Stimulated activated CD8-positive, alpha-beta memory T cell treated with anti-CD3 and anti-CD28 coated beads, Interleukin-4, amount 100 ng/mL, for 4 hours (primary cell): ENCODE data around the gene LDLRAD2.

Experiments
- DNase-seq, 2 donors: peaks; one replicate each; pipeline ENCODE4 v3.0.0-alpha.2; 2020; ENCODE audit warnings: low read depth in 2 of 2, low spot score in 1 of 2

The LDLRAD2 gene

DNA sequence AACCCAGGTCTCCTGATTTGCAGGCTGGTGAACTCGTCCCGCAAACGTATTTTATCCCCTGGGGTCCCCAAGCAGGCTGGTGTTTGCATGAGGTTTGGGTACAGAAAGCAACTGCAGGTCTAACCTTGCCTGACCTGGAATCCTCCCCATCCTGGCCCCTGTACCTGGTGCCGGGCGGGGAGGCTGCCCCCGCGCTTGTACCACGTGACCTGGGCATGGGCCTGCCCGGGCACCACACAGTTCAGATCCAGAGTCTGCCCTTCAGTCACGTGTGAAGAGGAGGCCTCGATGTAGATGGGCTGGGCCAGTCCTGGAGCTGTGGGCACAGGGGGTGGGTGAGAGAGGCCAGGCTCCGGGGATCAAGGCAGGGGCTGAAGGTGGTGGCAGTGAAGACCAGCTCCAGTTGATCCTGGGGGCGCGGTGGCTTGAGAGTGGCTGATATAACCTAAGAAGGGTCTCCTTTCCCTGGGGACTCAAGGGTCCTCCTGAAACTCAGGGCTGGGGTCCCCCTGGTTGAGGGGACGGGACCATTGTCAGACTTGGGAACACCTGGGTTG lies 30.6 kb downstream of the LDLRAD2 start:
- no peak for DNase-seq

DNA sequence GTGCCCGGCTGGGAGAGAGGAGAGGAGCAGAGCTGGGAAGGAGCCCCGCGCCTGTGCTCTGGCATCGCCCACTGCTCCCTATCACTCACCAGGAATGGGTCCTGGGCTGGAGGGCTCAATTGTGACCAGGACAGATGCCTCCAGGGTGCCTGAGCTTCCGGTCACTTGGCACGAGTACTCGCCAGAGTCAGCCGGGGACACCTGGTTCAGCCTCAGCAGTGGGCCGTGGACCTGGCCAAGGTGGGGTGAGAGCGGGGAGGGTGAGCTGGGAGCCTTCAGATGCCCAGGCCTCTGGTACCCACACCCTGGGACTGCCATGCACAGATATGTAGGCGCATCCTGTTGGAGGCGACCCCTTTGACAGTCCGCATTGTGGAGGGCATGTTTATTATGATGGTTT lies 31.1 kb downstream of the LDLRAD2 start:
- no peak for DNase-seq

DNA sequence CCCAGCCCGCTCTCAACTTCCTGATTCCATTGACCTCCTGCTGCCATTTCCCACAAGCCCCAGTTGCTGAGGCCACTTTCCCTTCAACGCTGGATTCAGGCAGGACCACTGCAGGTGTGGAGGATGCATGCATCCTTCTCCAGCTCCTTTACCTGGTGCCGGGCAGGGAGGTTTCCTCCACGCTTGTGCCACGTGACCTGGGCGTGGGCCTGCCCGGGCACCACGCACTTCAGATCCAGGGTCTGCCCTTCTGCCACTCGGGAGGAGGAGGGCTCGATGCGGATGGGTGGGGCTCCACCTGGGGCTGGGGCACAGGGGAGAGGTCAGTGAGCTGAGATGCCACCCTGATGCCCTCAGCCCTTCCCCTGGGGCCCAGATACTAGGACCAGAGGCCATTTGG lies 31.9 kb downstream of the LDLRAD2 start:
- DNase-seq = no peak

DNA sequence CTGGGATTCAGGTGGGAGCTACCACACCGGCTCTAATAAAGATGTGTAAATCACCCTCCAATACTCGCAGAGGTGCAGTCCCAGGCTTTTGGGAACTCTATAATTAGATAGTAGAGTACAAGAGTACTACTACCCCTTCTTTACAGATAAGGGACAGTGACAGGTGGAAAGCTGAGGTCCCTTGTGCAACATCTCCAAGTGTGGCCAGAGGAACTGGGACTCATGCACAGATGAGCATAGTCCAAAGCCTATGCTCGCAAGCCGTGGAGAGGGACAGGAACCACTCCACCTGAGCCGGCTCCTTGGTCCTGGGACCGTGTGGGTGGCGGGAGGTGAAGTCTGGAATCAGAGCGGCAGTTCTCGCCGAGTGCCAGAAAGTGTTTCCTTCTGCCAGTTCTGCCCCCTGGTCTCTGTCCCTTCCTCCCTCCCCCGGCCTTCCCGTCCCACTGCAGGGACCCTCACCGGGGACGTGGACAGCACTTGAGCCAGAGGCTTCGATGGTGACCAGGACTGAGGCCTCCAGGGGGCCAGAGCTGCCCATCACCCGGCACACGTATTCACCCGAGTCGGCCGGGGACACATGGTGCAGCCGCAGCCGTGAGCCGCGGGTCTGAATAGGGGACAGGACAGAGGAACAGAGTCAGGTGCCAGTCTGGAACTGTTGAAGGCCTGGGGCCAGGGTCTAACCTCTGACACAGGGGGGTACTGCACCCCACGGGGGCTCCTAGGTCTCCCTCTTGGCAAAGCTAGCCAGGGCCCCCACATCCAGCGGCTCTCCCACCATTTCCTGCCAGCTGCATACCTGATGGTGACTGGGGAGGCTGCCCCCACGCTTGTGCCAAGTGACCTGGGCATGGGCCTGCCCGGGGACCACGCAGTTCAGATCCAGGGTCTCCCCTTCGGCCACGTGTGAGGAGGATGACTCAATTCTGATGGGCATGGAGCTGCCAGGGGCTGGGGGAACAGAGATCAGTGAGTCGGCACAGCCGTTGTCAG lies 33.9 kb downstream of the LDLRAD2 start:
- DNase-seq = no peak

DNA sequence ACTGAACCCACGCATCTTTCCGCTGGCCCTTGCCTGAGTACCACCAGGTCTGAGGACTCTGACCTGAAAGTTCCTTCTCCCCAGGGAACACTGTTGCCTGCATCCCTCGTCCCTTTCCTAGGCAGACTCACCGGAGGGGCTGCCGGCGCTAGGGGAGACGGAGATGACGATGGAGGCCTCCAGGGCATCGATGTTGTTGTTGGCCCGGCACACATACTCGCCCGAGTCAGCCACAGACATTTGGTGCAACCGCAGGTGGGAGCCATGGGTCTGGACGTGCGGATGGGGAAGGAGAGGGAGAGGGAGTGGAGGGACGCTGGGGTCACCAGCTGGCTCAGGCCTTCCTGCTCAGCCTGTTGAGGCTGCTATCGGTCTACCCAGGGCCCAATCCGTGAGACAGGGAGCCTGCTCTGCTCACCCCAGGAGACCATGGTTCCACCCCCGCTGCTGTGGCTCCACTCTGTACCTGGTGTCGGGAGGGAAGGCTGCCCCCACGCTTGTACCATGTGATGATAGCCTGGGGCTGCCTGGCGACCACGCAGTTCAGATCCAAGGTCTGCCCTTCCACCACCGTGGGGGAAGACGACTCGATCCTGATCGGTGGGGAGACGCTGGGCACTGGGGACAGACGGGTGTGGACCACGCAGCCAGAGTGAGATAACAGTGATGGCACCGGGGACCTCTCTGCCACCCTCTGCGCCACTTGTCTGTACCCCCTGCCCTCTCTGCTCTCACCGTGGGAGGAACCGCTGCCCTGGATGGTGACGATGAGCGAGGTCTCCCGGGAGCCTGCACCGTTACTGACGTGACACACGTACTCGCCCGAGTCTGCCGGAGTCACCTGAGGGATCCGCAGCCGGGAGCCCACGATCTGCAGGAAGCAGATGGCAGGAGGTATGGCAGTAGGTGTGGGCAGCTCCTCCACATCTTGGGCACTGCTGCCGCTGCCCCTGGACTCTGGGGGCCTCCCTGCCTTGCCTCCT lies 35.4 kb downstream of the LDLRAD2 start:
- no peak for DNase-seq

DNA sequence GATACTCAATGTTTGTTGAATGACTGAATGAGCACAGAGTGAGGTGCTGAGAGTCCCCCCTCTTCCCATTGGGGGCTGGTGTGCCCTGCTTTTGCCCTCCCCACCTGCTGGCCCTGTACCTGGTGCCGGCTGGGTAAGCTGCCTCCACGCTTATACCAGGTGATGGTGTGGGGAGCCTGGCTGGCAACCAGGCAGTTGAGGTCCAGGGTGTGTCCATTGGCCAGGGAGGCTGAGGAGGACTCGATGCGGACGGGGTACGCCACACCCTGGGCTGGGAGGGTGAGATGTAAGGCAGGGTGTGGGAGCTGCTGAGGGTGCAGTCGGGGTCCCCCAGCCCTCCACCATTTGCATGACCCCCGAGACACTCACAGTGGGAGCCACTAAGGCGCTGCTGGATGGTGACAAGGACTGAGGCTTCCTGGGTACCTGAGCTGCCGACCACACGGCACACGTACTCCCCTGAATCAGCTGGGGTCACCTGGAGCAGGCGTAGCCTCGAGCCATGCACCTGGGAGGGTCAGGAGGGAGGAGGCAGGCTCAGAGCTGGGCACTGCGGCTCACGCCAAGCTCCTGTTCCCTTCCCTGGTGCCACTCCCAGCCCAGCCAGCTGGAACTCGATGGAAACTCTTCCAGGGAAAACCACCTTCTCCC lies 36.6 kb downstream of the LDLRAD2 start:
- no peak for DNase-seq

DNA sequence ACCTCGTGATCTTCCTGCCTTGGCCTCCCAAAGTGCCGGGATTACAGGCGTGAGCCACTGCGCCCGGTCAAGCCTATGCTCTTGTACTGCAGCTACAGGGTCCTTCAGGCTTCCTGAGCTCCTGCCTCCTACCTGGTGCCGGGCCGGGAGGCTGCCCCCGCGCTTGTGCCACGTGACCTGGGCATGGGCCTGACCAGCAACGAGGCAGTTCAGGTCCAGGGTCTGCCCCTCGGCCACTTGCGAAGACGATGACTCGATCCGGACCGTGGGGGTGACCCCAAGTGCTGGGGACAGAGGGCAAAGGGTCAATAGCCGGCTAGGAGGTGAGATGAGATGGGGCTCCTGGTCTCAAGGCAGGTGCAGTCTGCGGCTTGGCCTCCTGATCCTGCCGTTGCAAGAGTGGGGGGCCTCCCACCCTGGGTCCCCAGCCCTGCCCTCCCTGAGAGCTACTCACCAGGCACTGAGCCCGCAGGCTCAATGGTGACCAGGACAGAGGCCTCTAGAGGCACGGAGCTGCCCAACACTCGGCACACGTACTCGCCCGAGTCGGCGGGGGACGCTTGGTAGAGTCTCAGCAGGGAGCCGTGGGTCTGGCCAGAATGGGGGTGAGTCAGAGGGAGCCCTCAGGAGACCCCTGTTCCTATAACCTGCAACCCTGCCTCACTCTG lies 38.0 kb downstream of the LDLRAD2 start:
- DNase-seq = no peak

DNA sequence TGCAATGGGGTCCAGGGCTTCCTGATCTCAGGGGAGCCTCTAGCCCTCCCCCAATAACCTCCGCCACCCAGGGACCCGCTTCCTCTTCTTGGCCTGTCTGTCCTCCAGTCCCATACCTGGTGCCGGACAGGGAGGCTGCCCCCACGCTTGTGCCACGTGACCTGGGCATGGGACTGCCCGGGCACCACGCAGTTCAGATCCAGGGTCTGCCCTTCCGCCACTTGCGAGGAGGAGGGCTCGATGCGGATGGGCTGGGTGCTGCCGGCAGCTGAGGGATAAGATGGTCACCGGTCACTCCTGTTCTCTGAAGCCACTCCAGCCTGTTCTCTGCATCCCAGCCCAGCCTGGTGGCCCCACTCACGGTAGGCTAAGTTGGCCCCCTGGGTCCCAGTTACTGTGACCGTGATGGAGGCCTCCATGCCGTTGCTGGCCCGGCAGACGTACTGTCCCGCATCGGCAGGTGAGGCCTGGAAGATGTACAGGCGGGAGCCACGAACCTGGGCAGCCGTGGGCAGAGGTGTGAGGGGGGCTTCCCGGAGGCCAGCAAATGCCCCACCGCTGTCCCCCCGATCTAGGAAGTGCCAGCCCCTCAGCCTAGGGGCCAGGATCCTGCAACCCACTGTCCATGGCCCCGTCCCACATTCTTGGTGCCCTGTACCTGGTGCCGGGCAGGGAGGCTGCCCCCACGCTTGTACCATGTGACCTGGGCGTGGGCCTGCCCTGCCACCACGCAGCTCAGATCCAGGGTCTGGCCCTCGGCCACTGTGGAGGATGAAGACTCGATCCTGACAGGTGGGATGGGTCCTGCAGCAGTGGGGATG lies 39.6 kb downstream of the LDLRAD2 start:
- DNase-seq = no peak

DNA sequence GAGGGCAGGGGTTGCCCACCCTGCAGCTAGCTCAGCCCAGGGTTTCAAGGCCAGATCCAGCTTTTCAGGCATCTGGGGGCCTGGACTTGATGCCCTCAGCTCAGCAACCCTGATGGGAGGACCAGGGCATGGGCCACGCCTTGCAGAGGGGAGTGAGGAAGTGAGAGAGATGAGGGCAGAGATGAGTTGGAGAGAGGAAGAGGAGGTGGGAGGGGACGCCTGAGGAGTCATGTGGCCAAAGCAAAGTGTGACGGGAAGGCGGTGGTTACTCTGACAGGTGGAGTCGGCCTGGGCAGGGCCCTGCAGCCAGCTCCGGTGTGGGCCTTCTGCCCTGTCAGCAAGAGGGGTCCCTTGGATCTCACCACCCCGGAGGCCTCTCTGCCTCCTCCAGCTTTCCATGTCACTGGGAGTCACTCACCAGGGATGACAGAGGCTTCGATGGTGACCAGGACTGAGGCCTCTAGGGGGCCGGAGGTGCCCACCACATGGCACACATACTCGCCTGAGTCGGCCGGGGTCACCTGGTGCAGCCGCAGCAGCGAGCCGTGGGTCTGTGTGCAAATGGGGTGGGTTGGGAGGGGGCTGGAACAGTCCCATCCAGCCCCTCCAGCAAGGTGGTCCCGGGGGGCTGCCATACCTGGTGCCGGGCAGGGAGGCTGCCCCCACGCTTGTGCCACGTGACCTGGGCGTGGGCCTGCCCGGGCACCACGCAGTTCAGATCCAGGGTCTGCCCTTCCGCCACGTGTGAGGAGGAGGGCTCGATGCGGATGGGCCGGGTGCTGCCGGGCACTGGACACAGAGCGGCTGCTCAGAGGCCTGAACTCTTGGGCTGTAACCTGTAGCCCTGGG lies 40.4 kb downstream of the LDLRAD2 start:
- no peak for DNase-seq

DNA sequence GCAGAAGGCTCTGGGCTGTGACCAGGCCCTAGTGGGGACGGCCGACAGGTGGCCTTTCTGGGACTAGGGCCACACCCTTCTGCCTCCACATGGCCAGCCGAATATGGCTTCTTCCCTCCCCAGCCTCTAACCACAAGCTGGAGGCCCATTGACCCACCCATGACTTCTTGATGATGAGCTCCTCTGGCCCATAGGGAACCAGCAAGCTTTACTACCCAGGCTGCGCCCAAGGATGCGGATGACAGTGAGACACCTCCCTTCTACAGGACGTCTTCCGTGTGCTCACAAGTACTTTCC lies 41.0 kb downstream of the LDLRAD2 start:
- no peak for DNase-seq

DNA sequence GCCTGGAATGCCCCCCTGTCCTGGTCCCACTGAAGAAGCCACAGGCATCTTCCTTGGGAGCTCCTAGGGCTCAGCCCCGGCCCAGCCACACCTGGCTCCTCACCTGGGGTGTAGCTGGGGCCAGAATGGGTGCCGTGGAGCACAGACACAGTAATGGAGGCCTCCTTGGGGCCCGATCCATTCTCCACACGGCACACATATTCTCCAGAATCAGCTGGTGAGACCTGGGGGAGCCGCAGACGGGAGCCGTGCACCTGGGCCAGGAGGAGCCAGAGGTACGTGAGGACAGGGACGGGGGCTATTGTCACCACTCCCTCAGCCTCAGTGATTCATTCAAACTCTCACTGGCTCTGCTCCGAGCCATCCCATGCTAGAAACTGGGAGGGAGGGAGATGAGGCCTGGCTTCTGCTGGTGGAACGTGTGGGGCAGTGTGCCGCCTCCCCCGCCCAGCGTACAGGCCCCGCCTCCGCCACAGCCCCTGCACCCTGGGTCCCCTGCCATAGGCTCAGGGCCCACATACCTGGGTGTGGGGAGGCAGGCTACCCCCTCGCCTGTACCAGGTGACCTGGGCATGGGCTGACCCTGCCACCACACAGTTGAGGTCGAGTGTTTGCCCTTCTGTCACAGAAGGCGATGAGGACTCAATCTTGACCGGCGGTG lies 42.2 kb downstream of the LDLRAD2 start:
- DNase-seq = no peak

DNA sequence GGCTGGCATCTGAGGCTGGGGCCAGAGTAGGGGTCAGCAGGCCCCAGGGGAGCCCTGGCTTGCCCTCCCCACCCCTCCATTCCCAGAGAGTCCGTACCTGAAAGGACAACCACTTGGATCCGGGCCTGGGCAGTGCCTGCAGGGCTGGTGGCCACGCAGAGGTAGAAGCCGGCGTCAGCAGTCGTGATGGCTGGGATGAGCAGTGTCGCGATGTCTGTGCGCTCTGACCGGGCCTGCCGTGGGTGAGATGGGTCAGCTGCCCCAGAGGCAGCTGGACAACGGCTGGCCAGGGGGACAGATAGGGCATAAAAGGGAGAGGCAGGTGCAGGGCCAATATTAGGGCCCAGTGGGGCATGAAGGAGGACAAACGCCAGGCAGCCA lies 42.7 kb downstream of the LDLRAD2 start:
- no peak for DNase-seq

DNA sequence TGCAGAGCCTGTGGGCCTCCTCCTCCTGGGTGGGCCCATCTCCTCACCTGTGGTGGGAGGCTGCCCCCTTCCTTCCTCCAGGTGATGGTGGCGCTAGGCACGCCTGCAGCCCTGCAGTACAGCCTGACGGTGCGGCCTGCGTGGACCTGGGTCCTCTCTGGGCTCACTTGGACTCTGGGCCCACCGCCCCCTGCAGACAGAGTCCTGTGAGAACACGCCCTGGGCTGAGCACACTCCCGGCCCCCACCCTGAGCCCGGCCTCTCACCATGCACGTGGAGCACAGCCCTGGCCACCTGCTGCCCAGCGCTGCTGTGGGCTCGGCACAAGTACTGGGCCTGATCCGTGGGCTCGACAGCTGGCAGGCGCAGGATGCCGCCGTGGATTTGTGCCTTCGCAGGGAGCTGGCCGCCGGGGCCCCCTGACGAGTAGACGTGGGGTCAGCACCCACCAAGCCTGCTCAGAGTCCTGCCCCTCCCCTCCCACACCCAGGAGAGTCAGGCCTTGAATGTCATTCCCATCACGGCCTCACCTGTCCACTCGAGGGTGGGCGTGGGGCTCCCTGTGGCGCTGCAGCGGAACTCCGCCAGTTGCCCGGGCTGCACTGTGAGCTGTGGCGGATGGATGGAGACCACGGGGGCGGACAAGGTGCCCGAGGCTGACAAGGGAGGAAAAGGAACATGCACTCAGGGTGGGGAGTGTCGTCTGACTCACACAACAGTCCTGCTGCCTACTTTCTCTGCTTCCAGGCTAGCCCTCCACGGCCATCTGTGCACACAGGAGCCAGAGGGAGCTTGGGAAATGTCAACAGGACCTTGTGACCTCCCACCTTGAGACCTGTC lies 43.4 kb downstream of the LDLRAD2 start:
- DNase-seq = no peak

DNA sequence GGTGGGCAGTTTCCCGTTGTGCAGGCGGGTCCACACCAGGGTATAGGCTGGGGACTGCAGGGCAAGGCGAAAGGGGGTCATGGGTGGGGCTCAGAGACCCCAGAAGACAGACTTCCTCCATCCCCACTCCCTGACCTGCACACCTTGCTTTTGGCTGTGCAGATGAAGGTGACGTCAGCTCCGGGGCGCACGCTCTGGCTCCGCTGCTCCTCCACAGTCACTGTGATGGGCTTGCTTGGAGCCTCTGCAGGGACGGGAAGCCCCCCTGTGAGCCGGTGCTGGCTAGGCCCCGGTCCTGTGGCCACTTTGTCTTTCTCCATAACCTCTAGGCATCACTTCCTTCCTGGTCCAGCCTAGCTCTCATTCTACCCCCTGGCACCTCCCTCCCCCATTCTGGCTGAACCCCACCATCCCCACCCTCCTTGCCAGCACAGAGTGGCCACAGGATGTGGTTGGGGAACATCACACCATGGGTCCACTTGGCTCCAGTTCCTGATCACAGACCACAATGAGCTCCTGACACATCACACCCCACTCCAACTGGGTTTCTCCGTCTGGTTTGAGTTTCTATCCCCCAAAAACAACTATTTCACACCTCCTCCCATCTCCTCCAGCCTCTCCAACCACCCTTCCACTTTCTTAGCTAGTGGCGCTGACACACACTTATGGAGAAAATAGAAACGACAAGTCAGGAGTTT lies 45.2 kb downstream of the LDLRAD2 start:
- DNase-seq = no peak

DNA sequence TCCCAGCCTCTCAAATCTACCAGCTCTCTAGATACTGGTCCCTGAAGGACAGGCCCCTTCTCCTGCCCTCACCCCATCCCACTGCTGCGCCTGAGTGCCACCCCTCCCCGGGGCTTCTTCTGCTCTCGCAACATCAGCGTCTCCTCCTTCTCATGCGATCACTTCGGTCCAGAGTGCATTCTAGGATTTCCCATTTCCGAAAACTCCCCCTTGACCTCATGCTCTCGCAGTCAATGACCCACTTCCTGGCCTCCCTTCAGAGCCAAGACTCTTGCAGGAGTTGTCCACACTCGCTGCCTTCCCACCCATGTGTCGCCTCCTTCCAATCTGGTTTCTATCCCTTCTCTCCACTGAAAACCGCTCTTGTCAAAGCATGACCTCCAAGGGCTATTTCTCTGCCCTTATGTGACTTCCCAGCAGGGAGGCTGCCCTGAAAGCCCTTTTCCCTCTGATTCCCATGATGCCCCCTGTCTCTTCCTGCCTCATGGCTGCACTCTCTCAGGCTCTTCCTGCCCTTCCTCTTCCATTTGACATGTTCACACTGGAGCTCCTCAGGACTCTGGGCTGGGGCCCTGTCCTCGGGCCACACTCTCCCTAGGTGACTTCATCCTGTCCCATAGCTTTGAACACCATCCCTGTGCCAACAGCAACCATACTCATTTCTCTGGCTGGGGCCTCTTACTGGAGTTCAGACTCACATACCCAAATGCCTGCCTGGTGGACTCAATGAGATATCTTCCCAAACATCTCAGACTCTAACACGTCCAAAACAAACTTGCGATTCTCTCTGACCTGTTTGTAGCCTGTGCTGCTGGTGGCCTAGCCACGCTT lies 46.0 kb downstream of the LDLRAD2 start:
- no peak for DNase-seq

DNA sequence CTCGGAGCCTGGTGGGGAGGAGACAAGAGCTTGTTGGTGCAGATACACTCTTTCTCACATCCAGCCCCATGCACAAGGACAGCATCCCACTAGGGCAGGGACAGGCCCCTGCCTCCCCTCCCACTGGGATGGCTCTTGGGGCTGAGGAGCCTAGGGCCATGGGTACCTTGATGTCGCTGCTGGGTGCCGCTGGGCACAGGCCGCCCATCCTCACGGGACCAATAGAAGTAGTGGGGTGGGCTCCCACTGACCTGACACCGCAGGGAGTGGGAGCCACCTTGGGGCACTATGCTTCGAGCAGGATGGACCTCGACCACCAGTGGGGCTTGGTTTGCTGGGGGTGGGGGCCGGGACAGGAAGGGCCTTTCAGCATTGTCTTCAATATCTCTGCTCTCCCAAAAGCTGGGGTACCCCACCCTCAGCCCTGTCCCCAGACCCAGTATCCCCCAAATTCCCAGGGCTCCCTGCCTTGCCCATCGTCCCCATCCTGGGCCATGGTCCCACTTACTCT lies 47.7 kb downstream of the LDLRAD2 start:
- no peak for DNase-seq
